SK-N-MC (cell line): ENCODE results near the gene FLNB.

Experiments used
- EZH2 ChIP-seq: fragments of 200-600 bp; sonication (generic); IDR thresholded peaks from one replicate; pipeline ENCODE4 v1.6.1; 2017; ENCODE audit warnings: antibody characterized with exemption
- FOXP2 ChIP-seq: optimal IDR thresholded peaks from 2 replicates; pipeline ENCODE3; 2011; ENCODE audit warnings: mild to moderate bottlenecking, moderate library complexity; ENCODE audit not compliant: insufficient read depth; ENCODE audit errors: extremely low read length, control extremely low read depth
- POLR2AphosphoS5 ChIP-seq: IDR thresholded peaks from 2 replicates; pipeline ENCODE4 v1.6.1; 2012; ENCODE audit warnings: mild to moderate bottlenecking, low read depth, low read length, borderline replicate concordance

- TF ChIP-seq POLR2AphosphoS5 (no peak), EZH2 (no peak), FOXP2 (no peak)
These were observed 50.4 kb downstream of the FLNB start for GRCh38 chr3:58058361-58059263.
